Aorta (tissue), 5 donors: ENCODE measurements around the gene NCOA7. TPM values are rescaled to one million over a fixed set of nuclear protein-coding genes. Genes with fewer than 3 reads are reported as not detected.
"Not testable (repeated sequence)": the region's sequence is repeated elsewhere in the genome, so short reads cannot be mapped to it uniquely, and the experiment has no call there.

ENCODE experiments used
- ATAC-seq: fragments of 200-7000 bp; cut with Tn5 transposase; one replicate; pipeline ENCODE4 v1.9.1; 2022; ENCODE audit warnings: moderate library complexity; ENCODE audit not compliant: low FRiP score
- DNase-seq, 2 donors: peaks; one replicate each; pipeline ENCODE4 v3.0.0-alpha.2; 2020
- H3K27ac ChIP-seq, 2 donors: one replicate each; pipeline ENCODE4 v1.5.1; 2013; ENCODE audit warnings: low read length in 2 of 2, mild to moderate bottlenecking in 2 of 2, moderate library complexity in 2 of 2, control low read depth in 1 of 2, inconsistent platforms in 1 of 2, low read depth in 1 of 2
- H3K27me3 ChIP-seq, 2 donors: one replicate each; pipeline ENCODE4 v1.6.1; 2013; ENCODE audit warnings: control low read depth in 1 of 2, low read length in 1 of 2, mild to moderate bottlenecking in 1 of 2, moderate library complexity in 1 of 2; ENCODE audit not compliant: insufficient read depth in 2 of 2, control insufficient read depth in 1 of 2
- H3K36me3 ChIP-seq, 2 donors: one replicate each; pipeline ENCODE4 v1.6.1; 2013; ENCODE audit warnings: control low read depth in 1 of 2, low read length in 1 of 2, mild to moderate bottlenecking in 1 of 2; ENCODE audit not compliant: insufficient read depth in 2 of 2, control insufficient read depth in 1 of 2
- H3K4me1 ChIP-seq, 2 donors: one replicate each; pipeline ENCODE4 v1.6.1; 2013; ENCODE audit warnings: low read length in 2 of 2, control low read depth in 1 of 2, mild to moderate bottlenecking in 1 of 2, moderate library complexity in 1 of 2; ENCODE audit not compliant: insufficient read depth in 2 of 2, control insufficient read depth in 1 of 2
- H3K4me3 ChIP-seq, 2 donors: one replicate each; pipeline ENCODE4 v1.5.1; 2013; ENCODE audit warnings: low read length in 2 of 2, control low read depth in 1 of 2, mild to moderate bottlenecking in 1 of 2
- H3K9me3 ChIP-seq: one replicate; pipeline ENCODE4 v1.6.1; 2013; ENCODE audit warnings: mild to moderate bottlenecking, low read length; ENCODE audit not compliant: control insufficient read depth
- WGBS, 2 donors: extraction: QIAGEN DNeasy Blood & Tissue Kit; methylation state at CpG; one replicate each; pipeline ENCODE4 v1.1.7; 2013; 5-methylcytosine and 5-hydroxymethylcytosine counted together
- intact Hi-C, 2 donors: fragments of 100-400 bp; cut with DNase I; formaldehyde crosslinking; loops; one replicate each; pipeline versions ENCODE4 v1.14.2 to v1.15.0; 2022
- polyA plus RNA-seq, 2 donors: library from polyadenylated mRNA; stranded (reverse); fragments of 200-250 nt; gene quantifications; one replicate each; pipeline ENCODE4 v1.2.3, GENCODE V29; 2013
- total RNA-seq, 2 donors: library from RNA; stranded (reverse); fragmentation: NEBNext Ultra II Directional; extraction: Animal tissue kit (Norgen Biotek cat#: 25700); gene quantifications; one replicate each; pipeline ENCODE4 v1.2.1, GENCODE V29; 2021
- donor health status: healthy with polysubstance abuse.
- donor health status: Bipolar disorder and iron deficiency.
- donor health status: DM: no; HTN: no; CAD: no.
- donor health status: DM: no; HTN: no; CAD: no.
- donor health status: DM: yes; HTN: yes; CAD: no.

Gene NCOA7
- total and polyA plus RNA-seq, 4 donors: 12.3 to 82.1 (median 40.3) TPM

- DNase-seq: no peak
- H3K9me3 ChIP-seq: no peaks in the 10 kb centered on the region
- H3K4me1 ChIP-seq: peaks cover 0 to 2% of the 10 kb centered on the region in 2 donors
- WGBS, 2 donors: 84 to 88% methylated on average over 5 of the region's 5 CpGs
- intact Hi-C loops: no loop called here
- H3K4me3 ChIP-seq: no peak overlapping the region
- no peaks in the 10 kb centered on the region for H3K27me3 ChIP-seq
- H3K36me3 ChIP-seq: no peaks in the 10 kb centered on the region
- no peak for ATAC-seq
- no peak overlapping the region for H3K27ac ChIP-seq
These were observed 51.4 kb downstream of the NCOA7 start for GRCh38 chr6:125842091-125842626.

GRCh38 chr6:125843593-125843992 lies 52.8 kb downstream of the NCOA7 start:
- H3K4me1 ChIP-seq: peaks cover 0 to 2% of the 10 kb centered on the region in 2 donors
- intact Hi-C loops: no loop called here
- no peaks in the 10 kb centered on the region for H3K27me3 ChIP-seq
- no peak overlapping the region for H3K27ac ChIP-seq
- H3K36me3 ChIP-seq: no peaks in the 10 kb centered on the region
- H3K9me3 ChIP-seq: no peaks in the 10 kb centered on the region
- H3K4me3 ChIP-seq: no peak overlapping the region
- DNase-seq: no peak
- ATAC-seq: no peak
- WGBS, 2 donors: 90 to 100% methylated on average over 1 of the region's 1 CpG

- Histone ChIP-seq H3K9me3 (no peaks in the 10 kb centered on the region), H3K27ac (no peak overlapping the region), H3K27me3 (no peaks in the 10 kb centered on the region), H3K4me3 (no peak overlapping the region), H3K4me1 (peaks cover 0 to 2% of the 10 kb centered on the region in 2 donors), H3K36me3 (no peaks in the 10 kb centered on the region)
- no peak for DNase-seq
- ATAC-seq: no peak
- intact Hi-C loops: no loop called here
- WGBS, 2 donors: 45 to 48% methylated on average over 5 of the region's 5 CpGs
These were observed 54.2 kb downstream of the NCOA7 start for GRCh38 chr6:125844989-125845388.

GRCh38 chr6:125846292-125847024 lies 55.7 kb downstream of the NCOA7 start:
- DNase-seq (no peak), ATAC-seq (no peak)
- intact Hi-C loops: no loop called here
- Histone ChIP-seq H3K27ac (no peak overlapping the region), H3K9me3 (no peaks in the 10 kb centered on the region), H3K4me1 (peaks cover 0 to 2% of the 10 kb centered on the region in 2 donors), H3K27me3 (no peaks in the 10 kb centered on the region), H3K36me3 (no peaks in the 10 kb centered on the region), H3K4me3 (no peak overlapping the region)
- 88% methylated on average over 4 of the region's 4 CpGs for WGBS, 2 donors

GRCh38 chr6:125848286-125848685 lies 57.5 kb downstream of the NCOA7 start:
- intact Hi-C loops, H3K9me3 ChIP-seq, H3K27ac ChIP-seq, H3K4me3 ChIP-seq, H3K27me3 ChIP-seq, H3K36me3 ChIP-seq, H3K4me1 ChIP-seq, DNase-seq, ATAC-seq: not testable (repeated sequence)
- 98 to 99% methylated on average over 5 of the region's 5 CpGs for WGBS, 2 donors

- ATAC-seq (no peak), DNase-seq (no peak)
- Histone ChIP-seq H3K27me3 (no peaks in the 10 kb centered on the region), H3K27ac (no peak overlapping the region), H3K9me3 (no peaks in the 10 kb centered on the region), H3K36me3 (no peaks in the 10 kb centered on the region), H3K4me1 (no peaks in the 10 kb centered on the region), H3K4me3 (no peak overlapping the region)
- intact Hi-C loops: no loop called here
- 86 to 87% methylated on average over 3 of the region's 3 CpGs for WGBS, 2 donors
These were observed 59.6 kb downstream of the NCOA7 start for GRCh38 chr6:125850361-125850760.

GRCh38 chr6:125852587-125852986 lies 61.8 kb downstream of the NCOA7 start:
- DNase-seq (no peak), ATAC-seq (no peak)
- no peaks in the 10 kb centered on the region for H3K36me3 ChIP-seq
- H3K4me3 ChIP-seq: no peak overlapping the region
- no peaks in the 10 kb centered on the region for H3K9me3 ChIP-seq
- intact Hi-C loops: no loop called here
- no peaks in the 10 kb centered on the region for H3K27me3 ChIP-seq
- no peaks in the 10 kb centered on the region for H3K4me1 ChIP-seq
- WGBS, 2 donors: 97 to 100% methylated on average over 2 of the region's 2 CpGs
- no peak overlapping the region for H3K27ac ChIP-seq

GRCh38 chr6:125853168-125853567 lies 62.4 kb downstream of the NCOA7 start:
- peaks cover 0 to 2% of the 10 kb centered on the region in 2 donors for H3K36me3 ChIP-seq

GRCh38 chr6:125853756-125854155 lies 63.0 kb downstream of the NCOA7 start:
- H3K4me1 ChIP-seq: no peaks in the 10 kb centered on the region
- H3K27me3 ChIP-seq: no peaks in the 10 kb centered on the region
- H3K27ac ChIP-seq: no peak overlapping the region
- DNase-seq (no peak), ATAC-seq (no peak)
- no peak overlapping the region for H3K4me3 ChIP-seq
- no peaks in the 10 kb centered on the region for H3K9me3 ChIP-seq
- peaks cover 0 to 2% of the 10 kb centered on the region in 2 donors for H3K36me3 ChIP-seq
- intact Hi-C loops: no loop called here
- 90% methylated on average over 1 of the region's 1 CpG for WGBS, 2 donors

More at GRCh38 chr6:125853168-125853567, 62.4 kb downstream of the NCOA7 start:
- Histone ChIP-seq H3K27me3 (no peaks in the 10 kb centered on the region), H3K9me3 (no peaks in the 10 kb centered on the region), H3K27ac (no peak overlapping the region), H3K4me3 (no peak overlapping the region), H3K4me1 (no peaks in the 10 kb centered on the region)
- DNase-seq: no peak
- intact Hi-C loops: no loop called here
- 97 to 99% methylated on average over 1 of the region's 1 CpG for WGBS, 2 donors
- ATAC-seq: no peak
